HuH-7 (cell line): ENCODE results near the gene NFATC1.

Experiments
- DNase-seq: peaks from one replicate; pipeline ENCODE4 v3.0.0; 2011; ENCODE audit warnings: low spot score

Gene NFATC1

DNA sequence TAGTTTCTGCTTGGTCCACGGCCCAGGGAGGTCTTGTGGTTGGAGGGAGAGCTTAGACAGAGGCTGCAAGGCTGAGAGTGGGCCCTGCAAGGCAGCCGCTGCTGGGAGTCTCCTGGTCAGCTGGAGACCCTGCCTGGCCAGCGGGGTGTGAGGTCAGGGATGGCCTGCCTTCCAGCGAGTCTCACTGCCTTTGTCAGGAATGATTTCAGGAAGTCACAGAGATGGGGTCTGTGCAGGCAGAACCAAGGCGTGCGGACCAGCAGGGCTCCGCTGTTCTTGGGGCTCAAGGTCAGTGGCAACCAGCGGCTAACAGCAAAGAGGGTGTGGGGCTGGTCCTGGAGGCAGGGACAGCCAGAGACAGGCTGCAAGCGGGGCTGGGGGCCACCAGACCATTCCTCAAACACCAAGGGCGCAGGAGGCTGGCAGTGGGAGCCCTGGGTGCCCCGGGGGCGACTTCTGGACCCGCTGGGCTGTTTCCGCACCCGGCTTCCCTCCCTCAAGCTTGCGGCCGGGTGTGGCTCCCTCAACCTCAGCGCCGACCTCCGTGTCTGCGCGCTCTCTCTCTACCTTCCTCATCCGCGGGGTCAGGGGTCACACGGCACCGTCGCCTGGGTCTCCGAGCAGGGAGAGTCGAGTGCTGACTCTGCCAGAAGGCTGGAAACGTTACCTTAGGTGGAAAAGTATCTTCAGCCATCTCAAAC, 159.4 kb downstream of the NFATC1 start:
- no peak for DNase-seq

DNA sequence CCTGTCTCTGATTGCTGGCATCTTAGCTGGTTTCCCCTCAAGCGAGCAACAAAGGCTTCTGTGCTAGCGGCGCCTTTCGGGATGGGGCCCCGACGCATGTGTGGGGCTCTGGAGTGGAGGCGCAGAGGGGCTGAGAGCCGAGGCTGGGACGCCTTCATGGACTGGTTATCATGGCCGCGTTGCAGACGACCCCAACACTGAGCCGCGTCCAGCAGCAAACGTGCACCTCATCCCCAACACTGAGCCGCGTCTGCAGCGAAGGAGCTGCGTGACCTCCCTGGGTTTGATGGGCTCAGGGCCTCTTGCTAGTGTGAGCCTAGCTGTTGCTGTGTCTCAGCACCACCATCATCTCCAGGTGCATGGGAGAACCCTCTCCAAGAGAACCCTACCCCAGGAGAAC, 160.2 kb downstream of the NFATC1 start:
- DNase-seq: no peak

DNA sequence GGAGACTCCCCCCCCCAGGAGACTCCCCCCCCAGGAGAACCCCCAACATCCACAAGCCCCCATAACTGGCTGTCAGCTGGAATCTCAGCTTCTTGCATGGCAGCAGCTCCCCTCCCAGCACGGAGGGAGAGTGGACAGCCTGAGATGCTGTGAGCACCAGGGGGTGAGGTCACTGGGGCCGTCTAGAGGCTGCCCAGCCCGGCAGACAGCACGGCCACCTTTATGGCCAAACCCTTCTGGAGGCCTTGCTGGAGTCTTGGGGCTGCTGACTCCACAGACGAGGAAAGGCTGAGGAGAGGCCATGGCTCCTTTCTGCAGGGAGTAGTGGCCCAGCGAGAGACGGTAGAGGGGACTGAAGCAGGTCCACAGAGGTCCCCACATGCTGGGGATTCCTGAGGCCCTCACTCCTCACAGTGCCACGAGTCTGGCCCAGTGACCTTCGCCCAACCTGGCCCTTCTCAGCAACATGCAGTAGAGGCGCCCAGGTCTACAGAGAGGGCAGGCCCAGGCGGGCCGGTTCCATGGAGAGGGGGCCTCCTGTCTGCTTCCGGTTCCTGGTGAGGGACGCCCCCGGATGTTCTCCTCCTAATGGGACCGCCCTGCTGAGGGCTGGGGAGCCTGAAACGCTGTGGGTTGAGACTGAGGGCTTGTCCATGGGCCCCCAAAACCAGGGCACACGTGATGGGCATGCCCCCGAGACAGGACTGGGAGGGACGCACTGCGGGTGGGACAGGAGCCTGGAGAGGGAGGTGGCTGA, 161.3 kb downstream of the NFATC1 start:
- peak; percentile 62 for DNase-seq

DNA sequence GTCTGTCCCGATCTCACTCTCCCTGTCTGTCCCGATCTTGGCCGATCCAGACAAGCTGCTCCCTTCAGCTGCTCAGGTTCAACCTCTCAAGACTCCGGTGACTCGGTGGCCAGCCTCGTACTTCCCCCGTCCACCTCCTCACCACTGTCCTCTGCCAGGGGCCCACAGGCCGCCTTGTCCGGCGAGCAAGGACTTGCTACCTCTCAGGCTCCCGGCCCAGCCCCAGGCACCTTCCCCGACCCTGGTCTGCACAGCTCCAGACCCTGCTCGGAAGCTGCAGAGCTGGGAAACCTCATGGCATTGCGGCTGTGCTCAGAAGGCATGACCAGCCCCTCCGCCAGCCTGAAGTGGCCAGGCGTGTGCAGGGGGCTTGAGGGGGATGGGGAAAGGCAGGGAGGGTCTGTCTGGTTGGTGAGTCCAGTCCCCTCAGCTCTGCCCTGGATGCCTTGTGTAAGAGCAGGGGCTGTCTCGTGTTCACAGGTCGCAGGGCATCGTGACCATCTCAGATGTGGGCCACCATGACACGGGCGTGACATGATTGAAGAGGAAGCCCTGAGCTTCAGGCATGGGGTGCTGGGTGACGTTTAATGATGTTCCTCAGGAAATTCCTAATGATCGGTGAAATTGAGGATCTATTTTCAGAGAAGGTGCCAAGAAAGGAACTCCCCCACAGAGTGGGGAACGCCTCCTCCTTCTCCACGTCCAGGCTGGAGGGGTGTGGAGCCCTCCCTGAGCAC, 162.6 kb downstream of the NFATC1 start:
- no peak for DNase-seq

DNA sequence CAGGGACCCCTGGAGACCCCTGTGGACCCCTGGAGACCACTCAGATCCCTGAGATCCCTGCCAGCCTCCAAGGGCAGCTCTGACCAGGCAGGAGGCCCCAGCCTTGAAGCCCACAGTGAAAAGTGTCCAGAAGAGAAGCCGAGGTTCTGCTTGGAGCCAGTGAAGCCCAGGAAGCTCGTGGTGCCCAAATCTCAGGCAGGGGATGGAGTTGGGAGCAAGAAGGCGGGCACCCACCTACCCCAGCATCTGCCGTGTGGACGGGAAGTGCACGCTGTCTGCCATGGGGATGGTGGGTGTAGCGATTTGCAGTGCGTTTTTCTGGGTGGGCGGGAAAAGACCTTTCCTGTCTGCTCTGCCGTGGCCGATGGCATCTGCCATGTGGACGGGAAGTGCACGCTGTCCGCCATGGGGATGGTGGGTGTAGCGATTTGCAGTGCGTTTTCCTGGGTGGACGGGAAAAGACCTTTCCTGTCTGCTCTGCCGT, 163.2 kb downstream of the NFATC1 start:
- no peak for DNase-seq

DNA sequence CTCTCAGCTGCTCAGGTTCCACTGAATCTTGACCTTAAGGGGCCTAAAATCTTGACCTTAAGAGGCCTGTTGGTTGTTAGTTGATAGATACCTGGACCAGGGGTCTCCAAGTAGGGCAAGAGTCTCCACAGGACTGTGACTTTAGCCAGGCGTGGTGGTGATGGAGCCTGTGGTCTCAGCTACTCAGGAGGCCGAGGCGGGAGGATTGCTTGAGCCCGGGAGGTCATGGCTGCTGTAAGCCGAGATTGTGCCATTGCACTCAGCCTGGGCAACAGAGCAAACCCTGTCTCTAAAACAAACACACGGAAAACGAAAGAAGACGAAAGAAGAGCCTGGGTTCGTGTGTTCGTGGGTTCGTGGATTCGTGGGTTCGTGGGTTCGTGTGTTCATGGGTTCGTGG, 163.7 kb downstream of the NFATC1 start:
- DNase-seq: no peak

DNA sequence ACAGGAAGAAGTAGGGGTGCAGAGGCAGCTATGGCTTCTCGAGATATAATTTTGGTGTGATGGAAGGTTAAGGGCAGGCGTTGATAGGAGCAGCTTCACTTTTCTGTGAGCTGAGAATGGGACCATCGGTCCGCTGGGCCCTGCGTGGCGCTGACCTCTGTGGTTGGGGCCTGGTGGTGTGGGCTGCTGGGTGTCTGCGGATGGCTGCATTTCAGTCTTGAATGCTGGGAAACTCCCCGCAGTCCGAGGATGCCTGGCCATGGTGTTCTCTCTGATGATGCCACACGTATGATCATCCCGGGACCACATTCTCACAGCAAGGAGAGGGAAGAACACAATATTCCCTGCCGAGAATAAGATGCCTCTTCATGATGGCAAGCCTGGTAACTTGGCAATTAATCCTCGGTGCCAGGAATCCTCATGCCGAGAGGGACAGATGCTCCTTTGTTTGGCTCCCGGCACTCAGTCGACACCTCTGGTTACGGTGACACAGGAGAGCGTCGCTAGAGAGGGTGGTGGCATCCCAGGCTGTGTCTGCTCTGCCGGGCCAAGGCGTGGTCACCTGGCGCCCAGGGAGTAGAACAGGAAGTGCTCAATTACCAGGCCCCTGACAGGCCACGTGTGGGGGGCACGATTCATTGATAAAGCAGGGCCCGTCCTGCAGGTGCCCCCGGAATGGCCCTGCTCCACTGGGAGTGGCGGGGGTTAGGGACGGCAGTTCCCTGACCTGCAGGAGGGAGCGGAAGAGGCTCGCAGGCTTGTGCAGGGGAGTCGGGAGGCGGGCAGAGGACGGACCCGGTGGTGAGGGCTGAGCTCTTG, 164.5 kb downstream of the NFATC1 start:
- no peak for DNase-seq

DNA sequence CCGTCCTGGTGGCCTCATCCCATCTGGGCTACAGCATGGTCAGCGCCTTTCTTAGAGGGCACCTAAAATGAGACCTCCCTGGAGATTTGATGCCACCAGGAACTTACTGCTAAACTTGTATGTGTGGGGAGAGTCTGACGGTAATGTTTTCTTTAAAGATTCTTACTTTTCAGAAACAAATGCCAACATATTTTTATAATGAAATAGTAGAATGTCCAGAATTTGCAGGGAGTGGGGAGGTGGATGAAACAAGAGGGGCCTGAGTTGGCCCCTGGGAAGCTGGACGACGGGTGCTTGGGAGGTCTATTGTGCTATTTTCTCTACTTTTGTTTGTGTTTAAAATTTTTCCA, 165.1 kb downstream of the NFATC1 start:
- no peak for DNase-seq

DNA sequence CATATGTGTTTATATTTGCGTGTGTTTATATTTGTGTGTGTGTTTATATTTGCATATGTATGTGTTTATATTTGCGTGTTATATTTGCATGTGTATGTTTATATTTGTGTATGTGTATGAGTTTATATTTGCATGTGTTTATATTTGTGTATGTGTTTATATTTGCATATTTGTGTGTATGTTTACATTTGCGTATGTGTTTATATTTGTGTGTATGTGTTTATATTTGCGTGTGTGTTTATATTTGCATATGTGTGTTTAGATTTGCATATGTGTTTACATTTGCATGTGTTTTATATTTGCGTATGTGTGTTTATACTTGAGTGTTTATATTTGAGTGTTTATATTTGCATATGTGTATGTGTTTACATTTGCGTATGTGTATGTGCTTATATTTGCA, 168.2 kb downstream of the NFATC1 start:
- DNase-seq: no peak

DNA sequence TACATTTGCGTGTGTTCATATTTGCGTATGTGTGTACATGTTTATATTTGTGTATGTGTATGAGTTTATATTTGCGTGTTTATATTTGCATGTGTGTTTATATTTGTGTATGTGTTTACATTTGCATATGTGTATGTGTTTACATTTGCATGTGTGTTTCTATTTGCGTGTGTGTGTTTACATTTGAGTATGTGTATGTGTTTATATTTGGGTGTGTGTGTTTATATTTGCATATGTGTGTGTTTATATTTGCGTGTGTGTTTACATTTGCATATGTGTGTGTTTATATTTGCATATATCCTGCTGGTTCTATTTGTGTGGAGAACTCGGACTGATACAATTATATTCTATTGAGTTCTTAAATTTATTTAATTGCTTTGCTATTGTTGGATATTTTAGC, 168.7 kb downstream of the NFATC1 start:
- no peak for DNase-seq

DNA sequence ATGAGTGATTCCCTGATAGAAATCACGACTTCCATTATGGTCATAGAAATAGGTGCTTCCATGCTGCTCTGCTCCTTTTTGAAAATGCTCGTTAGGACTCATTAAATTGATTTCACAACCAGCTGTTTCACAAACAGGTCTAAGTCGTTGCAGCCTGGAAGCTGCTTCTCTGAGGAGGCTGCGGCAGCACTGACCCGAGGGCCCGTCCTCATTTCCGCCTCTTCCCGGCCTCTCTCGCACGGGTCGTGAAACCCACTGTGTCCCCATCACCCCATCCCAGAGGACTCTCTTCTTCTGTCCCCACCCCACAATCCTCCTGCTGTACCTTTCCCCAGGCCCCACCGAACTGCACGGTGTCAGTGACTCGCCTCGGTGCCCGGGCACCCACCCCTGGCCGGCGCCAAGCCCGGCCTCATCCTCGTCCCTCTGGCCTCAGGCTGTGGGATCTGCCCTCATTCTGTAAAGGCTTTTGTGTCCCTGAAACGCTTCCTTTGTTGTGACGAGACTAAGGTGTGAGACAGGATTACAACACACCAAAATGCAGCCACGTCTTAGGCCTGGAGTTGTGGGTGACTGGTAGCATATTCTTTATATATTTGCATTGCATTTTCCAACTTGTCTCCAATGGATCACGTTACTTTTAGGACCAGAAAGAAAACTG, 171.2 kb downstream of the NFATC1 start:
- DNase-seq: no peak

DNA sequence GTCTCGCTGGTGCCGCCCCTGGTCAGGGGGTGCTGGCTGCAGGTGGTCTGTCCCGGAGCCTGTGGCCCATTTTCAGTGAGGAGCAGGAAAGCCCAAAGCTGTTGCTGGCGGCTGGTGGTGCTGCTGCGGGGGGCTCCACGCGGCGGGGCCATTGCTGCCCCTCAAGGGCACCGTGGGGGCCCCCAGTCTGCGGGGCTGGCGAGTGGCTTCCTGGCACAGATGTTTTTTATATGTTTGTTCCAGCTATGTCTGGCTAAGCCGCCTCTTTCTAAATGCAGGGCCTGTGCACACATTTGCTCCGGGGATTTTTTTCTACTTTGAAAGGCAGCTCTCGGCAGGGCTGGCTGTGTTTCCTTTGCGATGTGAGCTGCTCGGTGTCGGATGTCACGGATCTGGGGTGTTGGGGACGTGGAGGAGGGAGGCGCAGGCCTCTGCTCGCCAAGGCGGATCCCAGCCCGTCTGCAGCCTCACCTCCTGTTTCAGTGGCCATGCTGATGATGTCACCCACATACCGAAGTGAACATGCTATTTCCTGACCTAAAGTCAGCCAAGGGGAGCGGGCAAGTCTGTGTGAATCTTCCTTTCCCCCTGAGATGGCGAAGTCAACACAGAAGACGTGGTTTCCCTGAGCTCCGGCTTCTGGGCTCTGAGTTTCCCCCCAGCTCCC, 171.9 kb downstream of the NFATC1 start:
- no peak for DNase-seq

DNA sequence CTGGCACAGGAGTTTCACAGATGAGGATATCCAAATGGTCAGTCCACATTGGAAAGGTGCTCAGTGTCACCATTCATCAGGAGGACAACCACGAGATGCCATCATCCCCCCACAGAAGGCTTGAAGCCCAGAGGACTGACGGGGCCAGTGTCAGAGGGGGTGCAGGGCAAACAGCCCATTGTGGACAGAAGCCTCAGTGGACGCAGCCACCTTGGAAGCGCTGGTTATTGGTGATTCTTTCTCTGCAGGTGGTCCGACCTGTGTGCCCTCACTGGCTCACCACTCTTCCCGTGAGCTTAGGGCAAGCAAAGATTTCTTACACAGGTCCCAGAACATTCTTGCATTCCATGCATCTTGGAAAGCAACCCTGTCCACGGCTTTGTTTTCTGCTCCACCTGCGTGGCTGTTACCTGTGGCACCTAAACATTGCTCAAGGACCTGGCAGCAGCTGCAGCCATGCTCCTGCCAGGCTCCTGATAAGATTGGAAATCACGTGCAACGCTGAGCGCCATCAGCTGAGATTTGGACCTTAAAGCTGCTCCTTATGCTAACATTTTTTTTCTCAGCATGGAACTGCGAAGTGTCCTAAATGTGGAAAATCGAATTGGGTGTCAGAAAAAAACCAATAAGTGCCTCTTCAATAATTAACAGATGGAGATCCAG, 172.9 kb downstream of the NFATC1 start:
- no peak for DNase-seq

DNA sequence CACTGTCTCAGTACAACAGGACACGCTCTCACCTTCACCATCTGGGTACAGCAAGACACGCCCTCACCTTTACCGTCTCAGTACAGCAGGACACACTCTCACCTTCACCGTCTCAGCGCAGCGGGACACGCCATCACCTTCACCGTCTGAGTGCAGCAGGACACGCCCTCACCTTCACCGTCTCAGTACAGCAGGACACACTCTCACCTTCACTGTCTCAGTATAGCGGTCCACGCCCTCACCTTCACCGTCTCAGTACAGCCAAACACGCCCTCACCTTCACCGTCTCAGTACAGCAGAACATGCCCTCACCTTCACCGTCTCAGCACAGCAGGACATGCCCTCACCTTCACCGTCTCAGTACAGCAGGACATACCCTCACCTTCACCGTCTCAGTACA, 174.0 kb downstream of the NFATC1 start:
- DNase-seq: no peak

DNA sequence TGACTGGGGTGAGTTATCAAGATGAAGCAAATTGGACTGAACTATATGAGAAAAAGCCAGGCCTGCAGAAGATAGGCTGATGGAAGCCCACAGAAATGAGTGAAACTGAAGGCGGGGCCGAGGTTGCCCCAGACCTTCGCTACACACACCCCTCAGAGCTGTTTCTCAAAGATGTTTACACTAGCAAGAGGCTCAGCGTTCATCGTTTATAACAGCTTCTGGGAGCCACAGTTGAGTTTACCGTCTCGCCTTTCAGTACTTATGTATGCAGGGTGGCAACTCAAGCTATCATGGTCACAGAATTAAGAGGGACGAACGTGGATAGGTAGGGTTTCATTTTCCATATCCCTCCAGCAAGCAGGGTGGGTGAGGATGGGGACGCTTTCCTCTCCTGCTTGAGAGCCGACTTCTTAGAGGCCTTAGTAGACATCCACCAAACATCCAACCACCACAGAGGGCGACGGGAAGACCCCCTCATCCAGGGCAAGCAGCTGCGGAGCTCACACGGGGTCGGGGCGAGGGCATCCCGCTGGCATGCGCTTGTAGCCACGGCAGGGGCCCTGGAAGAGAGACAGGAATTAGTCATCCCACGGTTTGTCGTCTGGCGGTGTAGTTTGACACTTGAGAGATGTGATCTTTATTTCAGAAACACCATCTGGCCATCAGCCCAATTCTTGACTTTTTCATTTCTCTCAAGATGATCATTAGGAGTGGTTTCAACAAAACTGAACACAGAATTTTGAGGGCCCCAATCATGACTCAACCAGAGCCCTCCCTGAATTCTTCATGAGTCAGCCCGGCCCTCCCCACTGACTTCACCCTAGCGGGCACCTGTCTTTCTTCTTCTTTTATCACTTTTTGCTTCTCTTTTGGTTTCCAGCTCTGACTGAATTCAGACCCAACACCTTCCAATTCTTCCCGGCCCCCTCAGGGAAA, 174.8 kb downstream of the NFATC1 start:
- no peak for DNase-seq

DNA sequence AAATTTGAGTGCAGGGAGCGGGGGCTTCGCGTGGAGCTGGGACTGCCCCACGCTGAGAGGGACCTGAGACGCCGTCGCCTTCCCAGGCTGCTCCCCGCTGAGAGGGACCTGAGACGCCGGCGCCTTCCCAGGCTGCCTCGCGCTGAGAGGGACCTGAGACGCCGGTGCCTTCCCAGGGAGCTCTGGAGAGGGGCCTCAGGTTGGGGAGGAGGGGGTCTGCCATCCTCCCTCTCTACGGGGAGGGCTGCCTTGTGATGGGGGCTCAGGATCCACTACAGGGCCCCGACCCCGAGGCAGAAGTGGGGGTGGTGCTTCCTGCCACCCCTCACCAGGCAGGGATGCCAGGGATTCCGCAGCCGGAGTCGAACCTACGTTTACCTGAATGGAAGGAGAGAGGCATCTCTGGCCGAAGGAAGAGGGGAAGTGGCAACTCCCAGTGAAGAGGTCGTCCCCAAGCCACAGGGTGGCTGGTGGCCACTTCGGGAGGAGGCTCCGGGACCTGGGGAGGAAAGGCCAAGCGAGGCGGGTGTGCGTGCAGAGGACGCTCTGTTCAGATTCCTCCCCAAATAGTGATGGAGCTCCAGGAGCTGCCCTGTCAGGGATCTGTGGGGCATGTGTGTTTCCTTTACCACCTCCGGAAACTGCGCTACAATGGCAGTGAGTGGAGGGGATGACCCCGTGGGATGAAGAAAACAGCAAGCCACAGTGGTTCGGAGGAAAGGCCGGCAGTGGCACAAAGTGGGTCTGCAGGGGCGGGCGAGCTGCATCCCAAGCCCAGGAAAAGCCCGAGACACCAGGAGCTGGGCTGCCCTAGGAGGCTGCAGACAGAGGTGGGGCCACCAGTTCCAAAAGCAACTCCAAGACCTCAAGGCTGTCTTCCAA, 175.7 kb downstream of the NFATC1 start:
- DNase-seq: no peak

DNA sequence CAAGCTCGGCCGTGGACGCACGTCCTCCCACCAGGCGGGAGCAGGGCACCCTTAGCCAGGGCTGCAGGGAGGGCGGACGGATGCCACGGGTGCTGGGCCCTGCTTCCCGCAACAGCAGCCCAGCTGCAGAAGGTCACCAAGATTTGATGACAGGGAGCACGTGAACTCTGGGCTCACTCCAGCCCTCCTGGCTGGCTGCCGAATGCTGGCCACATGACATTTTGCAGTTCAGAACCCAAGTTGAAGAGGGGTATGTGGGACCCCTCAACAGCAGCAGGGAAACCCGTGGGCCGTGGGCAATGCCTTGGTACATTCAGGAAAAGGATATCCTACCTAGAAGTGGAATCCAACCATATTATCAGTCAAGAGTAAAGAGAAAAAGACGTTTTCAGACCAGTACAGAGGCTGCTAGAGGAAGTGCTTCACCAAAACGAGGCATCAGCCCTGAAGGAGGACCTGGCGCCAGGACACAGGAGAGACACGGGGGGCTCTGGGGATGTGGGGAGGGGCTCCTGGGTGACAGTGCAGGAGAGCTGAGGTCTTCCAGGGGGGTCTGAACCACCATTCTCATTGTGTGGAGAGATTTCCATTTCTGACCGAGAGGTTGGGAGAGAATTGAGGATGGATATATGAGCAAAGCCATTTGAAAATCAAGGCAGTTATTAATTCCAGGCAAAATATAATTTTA, 176.5 kb downstream of the NFATC1 start:
- DNase-seq: no peak
